ENCODE data around the gene DUS1L. TPM values are rescaled to one million over a fixed set of nuclear protein-coding genes. Genes with fewer than 3 reads are reported as not detected.

Gene DUS1L
- total RNA-seq, 5 donors from 2014 or later (not counting 1 experiment from before 2014, with no cell fraction given) = 137 to 186 (median 177) TPM

- Mint-ChIP-seq H3K36me3 (no peaks in the 10 kb centered on the region), H3K27me3 (no peaks in the 10 kb centered on the region), H3K9me3 (no peaks in the 10 kb centered on the region), H3K4me1 (no peaks in the 10 kb centered on the region), H3K4me3 (no peak overlapping the region), H3K27ac (no peak overlapping the region)
- DNase-seq (no peak), ATAC-seq (replicated peaks in 1 of 4) (no peak)
- no peak overlapping the region for H3K27ac ChIP-seq (ENCODE audit: low read length)
- POLR2A ChIA-PET = no interaction called here
- CTCF ChIA-PET = no interaction called here
- no peaks in the 10 kb centered on the region for H3K27me3 ChIP-seq (replicated peaks in 1 of 2; ENCODE audit: control insufficient read depth in 2 of 2, extremely low read depth in 1 of 2, insufficient read depth in 2 of 2, low read length in 1 of 2)
- no peak overlapping the region for H3K4me3 ChIP-seq (ENCODE audit: control insufficient read depth in 1 of 2, extremely low read depth in 1 of 2, low read length in 1 of 2)
- WGBS (ENCODE audit: insufficient coverage) = 93% methylated on average over 5 of the region's 19 CpGs
- no peaks in the 10 kb centered on the region for H3K9me3 ChIP-seq
- H3K4me1 ChIP-seq (ENCODE audit: control insufficient read depth in 1 of 2, extremely low read depth in 1 of 2, insufficient read depth in 2 of 2, low read length in 2 of 2) = no peaks in the 10 kb centered on the region
- peaks cover 0 to 4% of the 10 kb centered on the region in 2 donors for H3K36me3 ChIP-seq (ENCODE audit: control insufficient read depth in 2 of 2, extremely low read depth in 1 of 2, insufficient read depth in 1 of 2, low read length in 1 of 2)
Measured at GRCh38 chr17:82012640-82013295, 52.8 kb downstream of the DUS1L start.

GRCh38 chr17:82012261-82012639, 53.4 kb downstream of the DUS1L start:
- H3K27me3 ChIP-seq (replicated peaks in 1 of 2; ENCODE audit: control insufficient read depth in 2 of 2, extremely low read depth in 1 of 2, insufficient read depth in 2 of 2, low read length in 1 of 2) = no peaks in the 10 kb centered on the region
- CTCF ChIA-PET = no interaction called here
- 86% methylated on average over 19 of the region's 20 CpGs for WGBS (ENCODE audit: insufficient coverage)
- Mint-ChIP-seq H3K27me3 (no peaks in the 10 kb centered on the region), H3K4me3 (no peak overlapping the region), H3K27ac (no peak overlapping the region), H3K4me1 (no peaks in the 10 kb centered on the region), H3K9me3 (no peaks in the 10 kb centered on the region), H3K36me3 (no peaks in the 10 kb centered on the region)
- H3K4me1 ChIP-seq (ENCODE audit: control insufficient read depth in 1 of 2, extremely low read depth in 1 of 2, insufficient read depth in 2 of 2, low read length in 2 of 2) = no peaks in the 10 kb centered on the region
- POLR2A ChIA-PET = no interaction called here
- peaks cover 0 to 4% of the 10 kb centered on the region in 2 donors for H3K36me3 ChIP-seq (ENCODE audit: control insufficient read depth in 2 of 2, extremely low read depth in 1 of 2, insufficient read depth in 1 of 2, low read length in 1 of 2)
- ATAC-seq (replicated peaks in 1 of 4) (no peak), DNase-seq (no peak)
- no peaks in the 10 kb centered on the region for H3K9me3 ChIP-seq
- H3K4me3 ChIP-seq (ENCODE audit: control insufficient read depth in 1 of 2, extremely low read depth in 1 of 2, low read length in 1 of 2) = no peak overlapping the region
- H3K27ac ChIP-seq (ENCODE audit: low read length) = no peak overlapping the region

GRCh38 chr17:82011617-82012187, 53.9 kb downstream of the DUS1L start:
- H3K4me3 ChIP-seq (ENCODE audit: control insufficient read depth in 1 of 2, extremely low read depth in 1 of 2, low read length in 1 of 2) = no peak overlapping the region
- DNase-seq (no peak), ATAC-seq (replicated peaks in 1 of 4) (no peak)
- H3K4me1 ChIP-seq (ENCODE audit: control insufficient read depth in 1 of 2, extremely low read depth in 1 of 2, insufficient read depth in 2 of 2, low read length in 2 of 2) = no peaks in the 10 kb centered on the region
- no peaks in the 10 kb centered on the region for H3K4me1 Mint-ChIP-seq
- ChIA-PET POLR2A (no interaction called here), CTCF (no interaction called here)
- WGBS (ENCODE audit: insufficient coverage) = 91% methylated on average over 14 of the region's 19 CpGs
- H3K27ac Mint-ChIP-seq = no peak overlapping the region
- H3K27ac ChIP-seq (ENCODE audit: low read length) = no peak overlapping the region
- no peaks in the 10 kb centered on the region for H3K9me3 Mint-ChIP-seq
- H3K36me3 ChIP-seq (ENCODE audit: control insufficient read depth in 2 of 2, extremely low read depth in 1 of 2, insufficient read depth in 1 of 2, low read length in 1 of 2) = peaks cover 0 to 4% of the 10 kb centered on the region in 2 donors
- no peaks in the 10 kb centered on the region for H3K9me3 ChIP-seq
- H3K27me3 ChIP-seq (replicated peaks in 1 of 2; ENCODE audit: control insufficient read depth in 2 of 2, extremely low read depth in 1 of 2, insufficient read depth in 2 of 2, low read length in 1 of 2) = no peaks in the 10 kb centered on the region
- H3K36me3 Mint-ChIP-seq = no peaks in the 10 kb centered on the region
- H3K4me3 Mint-ChIP-seq = no peak overlapping the region
- H3K27me3 Mint-ChIP-seq = no peaks in the 10 kb centered on the region

- CTCF ChIA-PET = interaction anchor here in 1 of 2 donors (0.7 kb wide), 1 partner anchor 539 kb away, joined by 7 read pairs; no protein-coding TSS in a partner anchor
- Histone ChIP-seq H3K36me3 (ENCODE audit: control insufficient read depth in 2 of 2, extremely low read depth in 1 of 2, insufficient read depth in 1 of 2, low read length in 1 of 2) (peaks cover 0 to 4% of the 10 kb centered on the region in 2 donors), H3K4me3 (ENCODE audit: control insufficient read depth in 1 of 2, extremely low read depth in 1 of 2, low read length in 1 of 2) (no peak overlapping the region), H3K27ac (ENCODE audit: low read length) (no peak overlapping the region), H3K27me3 (replicated peaks in 1 of 2; ENCODE audit: control insufficient read depth in 2 of 2, extremely low read depth in 1 of 2, insufficient read depth in 2 of 2, low read length in 1 of 2) (no peaks in the 10 kb centered on the region), H3K9me3 (no peaks in the 10 kb centered on the region), H3K4me1 (ENCODE audit: control insufficient read depth in 1 of 2, extremely low read depth in 1 of 2, insufficient read depth in 2 of 2, low read length in 2 of 2) (no peaks in the 10 kb centered on the region)
- WGBS (ENCODE audit: insufficient coverage) = 88% methylated on average over 17 of the region's 39 CpGs
- Mint-ChIP-seq H3K27me3 (no peaks in the 10 kb centered on the region), H3K9me3 (no peaks in the 10 kb centered on the region), H3K4me3 (no peak overlapping the region), H3K4me1 (no peaks in the 10 kb centered on the region), H3K27ac (no peak overlapping the region), H3K36me3 (no peaks in the 10 kb centered on the region)
- DNase-seq = no peak
- POLR2A ChIA-PET = no interaction called here
- no peak for ATAC-seq (replicated peaks in 1 of 4)
Measured at GRCh38 chr17:82010575-82011525, 54.8 kb downstream of the DUS1L start.

- CTCF ChIA-PET = interaction anchor here in 1 of 2 donors (0.7 kb wide), 1 partner anchor 11 kb away, joined by 5 read pairs; no protein-coding TSS in a partner anchor
- ATAC-seq (replicated peaks in 1 of 4) (no peak), DNase-seq (no peak)
- peaks cover 0 to 4% of the 10 kb centered on the region in 2 donors for H3K36me3 ChIP-seq (ENCODE audit: control insufficient read depth in 2 of 2, extremely low read depth in 1 of 2, insufficient read depth in 1 of 2, low read length in 1 of 2)
- H3K27ac Mint-ChIP-seq = no peak overlapping the region
- H3K4me3 Mint-ChIP-seq = no peak overlapping the region
- H3K4me1 ChIP-seq (ENCODE audit: control insufficient read depth in 1 of 2, extremely low read depth in 1 of 2, insufficient read depth in 2 of 2, low read length in 2 of 2) = no peaks in the 10 kb centered on the region
- POLR2A ChIA-PET = no interaction called here
- H3K36me3 Mint-ChIP-seq = no peaks in the 10 kb centered on the region
- H3K27me3 ChIP-seq (replicated peaks in 1 of 2; ENCODE audit: control insufficient read depth in 2 of 2, extremely low read depth in 1 of 2, insufficient read depth in 2 of 2, low read length in 1 of 2) = no peaks in the 10 kb centered on the region
- no peak overlapping the region for H3K4me3 ChIP-seq (ENCODE audit: control insufficient read depth in 1 of 2, extremely low read depth in 1 of 2, low read length in 1 of 2)
- no peaks in the 10 kb centered on the region for H3K27me3 Mint-ChIP-seq
- no peaks in the 10 kb centered on the region for H3K9me3 Mint-ChIP-seq
- 66% methylated on average over 12 of the region's 15 CpGs for WGBS (ENCODE audit: insufficient coverage)
- H3K4me1 Mint-ChIP-seq = no peaks in the 10 kb centered on the region
- no peak overlapping the region for H3K27ac ChIP-seq (ENCODE audit: low read length)
- H3K9me3 ChIP-seq = no peaks in the 10 kb centered on the region
Measured at GRCh38 chr17:82009413-82009812, 56.2 kb downstream of the DUS1L start.

GRCh38 chr17:82008941-82009405, 56.6 kb downstream of the DUS1L start:
- H3K4me3 Mint-ChIP-seq = no peak overlapping the region
- DNase-seq (no peak), ATAC-seq (replicated peaks in 1 of 4) (no peak)
- no peak overlapping the region for H3K27ac Mint-ChIP-seq
- Histone ChIP-seq H3K36me3 (ENCODE audit: control insufficient read depth in 2 of 2, extremely low read depth in 1 of 2, insufficient read depth in 1 of 2, low read length in 1 of 2) (peaks cover 0 to 4% of the 10 kb centered on the region in 2 donors), H3K27me3 (replicated peaks in 1 of 2; ENCODE audit: control insufficient read depth in 2 of 2, extremely low read depth in 1 of 2, insufficient read depth in 2 of 2, low read length in 1 of 2) (no peaks in the 10 kb centered on the region), H3K9me3 (no peaks in the 10 kb centered on the region), H3K4me1 (ENCODE audit: control insufficient read depth in 1 of 2, extremely low read depth in 1 of 2, insufficient read depth in 2 of 2, low read length in 2 of 2) (no peaks in the 10 kb centered on the region), H3K4me3 (ENCODE audit: control insufficient read depth in 1 of 2, extremely low read depth in 1 of 2, low read length in 1 of 2) (no peak overlapping the region), H3K27ac (ENCODE audit: low read length) (no peak overlapping the region)
- ChIA-PET CTCF (no interaction called here), POLR2A (no interaction called here)
- 93% methylated on average over 27 of the region's 28 CpGs for WGBS (ENCODE audit: insufficient coverage)
- no peaks in the 10 kb centered on the region for H3K36me3 Mint-ChIP-seq
- H3K4me1 Mint-ChIP-seq = no peaks in the 10 kb centered on the region
- no peaks in the 10 kb centered on the region for H3K27me3 Mint-ChIP-seq
- H3K9me3 Mint-ChIP-seq = no peaks in the 10 kb centered on the region
